Neural progenitor cell (in vitro differentiated cells): Measurements from ENCODE around the gene BICDL2. TPM values are rescaled to one million over a fixed set of nuclear protein-coding genes. Genes with fewer than 3 reads are reported as not detected.
"Not testable (repeated sequence)": the region's sequence is repeated elsewhere in the genome, so short reads cannot be mapped to it uniquely, and the experiment has no call there.

Source experiments
- DNase-seq: peaks from one replicate; pipeline ENCODE4 v3.0.0-alpha.2; 2016; ENCODE audit warnings: low spot score
- H2AFZ ChIP-seq: fragments of 200-600 bp; sonication (generic); replicated peaks from 2 replicates; pipeline ENCODE4 v1.6.1; 2016; ENCODE audit warnings: antibody characterized with exemption
- H3F3A ChIP-seq: fragments of 200-600 bp; sonication (generic); 2 replicates; pipeline ENCODE4 v1.6.1; 2016; ENCODE audit warnings: antibody characterized with exemption, low read depth
- H3K27ac ChIP-seq: fragments of 200-600 bp; sonication (generic); 2 replicates; pipeline ENCODE4 v1.5.1; 2016; ENCODE audit warnings: mild to moderate bottlenecking
- H3K27me3 ChIP-seq: fragments of 200-600 bp; sonication (generic); 2 replicates; pipeline ENCODE4 v1.6.1; 2016; ENCODE audit warnings: mild to moderate bottlenecking, moderate library complexity
- H3K36me3 ChIP-seq: fragments of 200-600 bp; sonication (generic); 2 replicates; pipeline ENCODE4 v1.5.1; 2016
- H3K4me1 ChIP-seq: fragments of 200-600 bp; sonication (generic); 2 replicates; pipeline ENCODE4 v1.6.1; 2016; ENCODE audit warnings: mixed run types
- H3K4me2 ChIP-seq: fragments of 200-600 bp; sonication (generic); 2 replicates; pipeline ENCODE4 v1.6.1; 2016
- H3K4me3 ChIP-seq: fragments of 200-600 bp; sonication (generic); 2 replicates; pipeline ENCODE4 v1.5.1; 2016
- H3K79me2 ChIP-seq: fragments of 200-600 bp; sonication (generic); 2 replicates; pipeline ENCODE4 v1.6.1; 2016; ENCODE audit warnings: low read depth
- H3K9ac ChIP-seq: fragments of 200-600 bp; sonication (generic); 2 replicates; pipeline ENCODE4 v1.6.1; 2016
- H3K9me3 ChIP-seq: fragments of 200-600 bp; sonication (generic); 2 replicates; pipeline ENCODE4 v1.5.1; 2016; ENCODE audit warnings: low read depth
- H4K20me1 ChIP-seq: fragments of 200-600 bp; sonication (generic); 2 replicates; pipeline ENCODE4 v1.6.1; 2016; ENCODE audit warnings: low read depth
- H3K27ac Mint-ChIP-seq: 3 replicates; pipeline ENCODE4 v1.8.0; 2021; ENCODE audit warnings: mixed read lengths
- H3K27me3 Mint-ChIP-seq: 2 replicates; pipeline ENCODE4 v1.8.0; 2022; ENCODE audit warnings: low read depth, mild to moderate bottlenecking, inconsistent platforms, moderate library complexity, mixed read lengths; ENCODE audit not compliant: insufficient read depth
- H3K36me3 Mint-ChIP-seq: 3 replicates; pipeline ENCODE4 v1.8.0; 2021; ENCODE audit warnings: mixed read lengths
- H3K4me1 Mint-ChIP-seq: 3 replicates; pipeline ENCODE4 v1.8.0; 2021; ENCODE audit warnings: mixed read lengths
- H3K4me3 Mint-ChIP-seq: 3 replicates; pipeline ENCODE4 v1.8.0; 2021; ENCODE audit warnings: mild to moderate bottlenecking, moderate library complexity, mixed read lengths
- H3K9me3 Mint-ChIP-seq: 3 replicates; pipeline ENCODE4 v1.8.0; 2020; ENCODE audit warnings: mixed read lengths
- CTCF ChIP-seq: fragments of 200-600 bp; sonication (generic); IDR thresholded peaks from 2 replicates; pipeline ENCODE4 v1.5.1; 2017; ENCODE audit warnings: antibody characterized with exemption, mild to moderate bottlenecking
- EZH2 ChIP-seq: fragments of 200-600 bp; sonication (generic); IDR thresholded peaks from 2 replicates; pipeline ENCODE4 v1.6.1; 2017; ENCODE audit warnings: antibody characterized with exemption, mild to moderate bottlenecking, moderate library complexity
- EZH2phosphoT487 ChIP-seq: fragments of 200-600 bp; sonication (generic); IDR thresholded peaks from 2 replicates; pipeline ENCODE4 v1.6.1; 2017; ENCODE audit warnings: antibody characterized with exemption
- total RNA-seq: library from RNA; depleted of rRNA; stranded (reverse); fragments of >200 nt; gene quantifications from 2 replicates; pipeline ENCODE4 v1.2.3, GENCODE V29; 2015; ENCODE audit warnings: low replicate concordance

Gene BICDL2
- total RNA-seq, 1 donor from 2014 or later: not detected

GRCh38 chr16:3084491-3084890 lies 47.7 kb upstream of the BICDL2 start:
- Histone ChIP-seq H2AFZ (no peak overlapping the region), H3K9me3 (no peaks in the 10 kb centered on the region), H3F3A (peaks cover 12% of the 10 kb centered on the region), H3K9ac (no peak overlapping the region), H3K4me2 (no peak overlapping the region), H3K4me3 (no peak overlapping the region), H3K27ac (no peak overlapping the region), H3K27me3 (no peaks in the 10 kb centered on the region), H3K4me1 (peaks cover 6% of the 10 kb centered on the region), H3K36me3 (no peaks in the 10 kb centered on the region), H4K20me1 (no peaks in the 10 kb centered on the region), H3K79me2 (no peaks in the 10 kb centered on the region)
- DNase-seq: no peak
- Mint-ChIP-seq H3K27ac (no peak overlapping the region), H3K36me3 (no peaks in the 10 kb centered on the region), H3K4me1 (peaks cover 32% of the 10 kb centered on the region), H3K4me3 (no peak overlapping the region), H3K27me3 (peaks cover 10% of the 10 kb centered on the region), H3K9me3 (peaks cover 2% of the 10 kb centered on the region)
- TF ChIP-seq CTCF (no peak), EZH2 (no peak), EZH2phosphoT487 (no peak)

- peaks cover 12% of the 10 kb centered on the region for H3F3A ChIP-seq
- H3K4me2 ChIP-seq, DNase-seq, H4K20me1 ChIP-seq, H3K36me3 Mint-ChIP-seq, H3K9me3 Mint-ChIP-seq, H3K4me3 Mint-ChIP-seq, H2AFZ ChIP-seq, H3K9me3 ChIP-seq, H3K4me1 ChIP-seq, H3K79me2 ChIP-seq, H3K27ac Mint-ChIP-seq, H3K27ac ChIP-seq, H3K4me3 ChIP-seq, H3K9ac ChIP-seq, H3K27me3 ChIP-seq, H3K36me3 ChIP-seq: not testable (repeated sequence)
- Mint-ChIP-seq H3K4me1 (peaks cover 28% of the 10 kb centered on the region), H3K27me3 (peaks cover 10% of the 10 kb centered on the region)
These were observed 46.7 kb upstream of the BICDL2 start for GRCh38 chr16:3083408-3083807.

- H3K79me2 ChIP-seq, H4K20me1 ChIP-seq, H3K4me3 Mint-ChIP-seq, H3K9me3 Mint-ChIP-seq, H3K36me3 ChIP-seq, H3K4me3 ChIP-seq, H2AFZ ChIP-seq, H3K27ac ChIP-seq, DNase-seq, H3K9ac ChIP-seq, H3K27me3 ChIP-seq, H3K4me1 ChIP-seq, H3K9me3 ChIP-seq, H3K36me3 Mint-ChIP-seq, H3K27ac Mint-ChIP-seq, H3F3A ChIP-seq, H3K27me3 Mint-ChIP-seq, H3K4me2 ChIP-seq: not testable (repeated sequence)
- peaks cover 13% of the 10 kb centered on the region for H3K4me1 Mint-ChIP-seq
These were observed 45.2 kb upstream of the BICDL2 start for GRCh38 chr16:3081957-3082356.

GRCh38 chr16:3080024-3080423 lies 43.3 kb upstream of the BICDL2 start:
- Histone ChIP-seq H4K20me1 (no peaks in the 10 kb centered on the region), H3K79me2 (no peaks in the 10 kb centered on the region), H3K27ac (no peak overlapping the region), H3K9ac (no peak overlapping the region), H3K9me3 (no peaks in the 10 kb centered on the region), H3K4me2 (no peak overlapping the region), H3K36me3 (no peaks in the 10 kb centered on the region), H3K27me3 (no peaks in the 10 kb centered on the region), H3F3A (no peaks in the 10 kb centered on the region), H2AFZ (no peak overlapping the region), H3K4me3 (no peak overlapping the region), H3K4me1 (no peaks in the 10 kb centered on the region)
- no peak overlapping the region for H3K4me3 Mint-ChIP-seq
- H3K36me3 Mint-ChIP-seq: no peaks in the 10 kb centered on the region
- H3K27me3 Mint-ChIP-seq: peaks cover 7% of the 10 kb centered on the region
- peaks cover 11% of the 10 kb centered on the region for H3K4me1 Mint-ChIP-seq
- peaks cover 2% of the 10 kb centered on the region for H3K9me3 Mint-ChIP-seq
- TF ChIP-seq EZH2 (no peak), EZH2phosphoT487 (no peak), CTCF (no peak)
- H3K27ac Mint-ChIP-seq: no peak overlapping the region
- no peak for DNase-seq
